ENCODE measurements around the gene ZFR.

- TF ChIP-seq ARNTL (CRISPR knock-in tag; IDR thresholded peaks at IDR 0.05; ENCODE audit: borderline replicate concordance, low read depth) (no peak), PATZ1 (CRISPR knock-in tag; IDR thresholded peaks at IDR 0.05; ENCODE audit: borderline replicate concordance) (no peak), CSRNP3 (CRISPR knock-in tag; IDR thresholded peaks at IDR 0.05) (no peak), OSR1 (CRISPR knock-in tag; IDR thresholded peaks at IDR 0.05) (no peak), POU6F1 (CRISPR knock-in tag; IDR thresholded peaks at IDR 0.05; ENCODE audit: borderline replicate concordance, low read depth) (no peak), TSHZ2 (CRISPR knock-in tag; IDR thresholded peaks at IDR 0.05) (no peak), ZFP30 (CRISPR knock-in tag; IDR thresholded peaks at IDR 0.05) (no peak), PPARA (CRISPR knock-in tag; IDR thresholded peaks at IDR 0.05; ENCODE audit: borderline replicate concordance) (no peak), ZFP3 (CRISPR knock-in tag; IDR thresholded peaks at IDR 0.05) (no peak), CSDC2 (CRISPR knock-in tag; IDR thresholded peaks at IDR 0.05) (no peak), BACH2 (CRISPR knock-in tag; IDR thresholded peaks at IDR 0.05; ENCODE audit: borderline replicate concordance) (no peak), CREB5 (CRISPR knock-in tag; IDR thresholded peaks at IDR 0.05; ENCODE audit: low read depth) (no peak), TOX (CRISPR knock-in tag; IDR thresholded peaks at IDR 0.05; ENCODE audit: borderline replicate concordance) (no peak)
These were observed 59.9 kb downstream of the ZFR start for GRCh38 chr5:32384621-32385020.
